Activated gamma-delta T cell (primary cell): ENCODE data around the gene SLC8A3.

Source experiments
- DNase-seq: peaks from one replicate; lab custom pipeline; 2025; lab: John Stamatoyannopoulos, UW

Gene SLC8A3

GRCh38 chr14:70064136-70064865, 124.5 kb downstream of the SLC8A3 start:
- no peak for DNase-seq

- DNase-seq: no peak
Measured at GRCh38 chr14:70061108-70061507, 127.6 kb downstream of the SLC8A3 start.

- DNase-seq: no peak
Measured at GRCh38 chr14:70059545-70059944, 129.2 kb downstream of the SLC8A3 start.

DNA sequence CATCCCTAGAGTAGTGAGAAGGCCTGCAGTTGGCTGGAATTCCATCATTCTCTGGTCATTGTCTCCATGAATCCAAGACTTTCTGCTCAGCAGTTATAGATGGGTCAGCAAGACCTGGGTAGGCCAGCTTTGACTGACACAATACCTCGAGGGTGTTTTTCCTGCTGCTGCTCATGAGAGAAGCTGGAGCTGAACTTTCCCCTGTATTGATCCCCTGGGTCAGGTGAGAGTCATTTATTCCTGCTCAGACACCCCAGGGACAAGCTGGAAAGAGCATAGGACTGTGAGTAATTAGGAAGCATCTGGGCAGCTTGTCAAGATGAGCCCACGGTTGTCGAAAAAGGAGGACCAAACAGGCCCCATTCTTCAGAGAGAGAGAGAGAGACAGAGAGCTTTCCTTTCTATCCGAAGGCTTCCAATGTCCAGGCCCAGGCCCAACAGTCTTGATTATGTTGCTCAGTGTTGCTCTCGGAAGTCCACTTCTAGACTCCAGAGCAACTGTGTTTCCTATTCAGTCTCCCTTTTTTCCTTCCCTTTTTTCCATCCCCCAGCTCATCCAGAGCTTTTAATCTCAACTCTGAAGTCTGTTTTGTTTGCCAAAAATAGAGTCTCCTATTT, 131.1 kb downstream of the SLC8A3 start:
- DNase-seq: no peak

DNA sequence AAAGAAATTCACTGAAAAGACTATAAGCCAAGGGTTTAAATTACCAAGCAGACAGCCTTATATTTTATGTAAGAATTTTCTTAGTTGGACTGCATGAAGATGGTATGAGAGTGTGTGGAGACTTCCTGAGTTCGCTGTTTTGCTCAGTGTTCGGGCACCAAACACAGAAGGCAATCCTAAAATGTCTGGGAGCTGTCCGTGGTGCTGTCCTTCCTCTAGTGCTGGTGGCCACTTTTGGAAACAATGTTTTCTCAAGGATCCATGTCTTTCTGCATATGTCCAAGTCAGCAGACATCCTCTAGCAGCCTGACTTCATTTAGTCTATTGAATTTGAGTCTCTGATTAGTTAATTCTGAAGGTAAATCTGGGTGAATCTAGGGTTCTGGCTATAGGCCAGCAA, 135.8 kb downstream of the SLC8A3 start:
- no peak for DNase-seq

DNA sequence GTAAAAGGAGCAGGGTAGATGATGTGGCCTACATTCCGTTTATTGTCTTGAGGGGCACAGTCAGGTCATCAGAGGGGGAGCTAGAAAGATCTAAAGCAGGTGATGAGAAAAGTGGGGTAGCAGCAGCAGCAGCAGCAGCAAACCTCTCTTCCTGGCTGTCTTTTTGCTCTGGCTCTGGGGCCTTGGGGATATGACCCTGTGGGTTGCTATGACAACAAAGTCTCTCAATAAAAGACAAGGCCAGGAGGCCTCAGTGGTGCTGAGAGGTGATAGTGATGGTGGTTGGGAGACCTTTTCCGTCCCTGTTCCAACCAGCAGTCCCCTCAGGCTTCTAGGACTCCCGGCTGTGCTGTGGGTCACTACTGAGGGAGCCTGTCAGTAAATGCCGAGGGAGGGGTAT, 138.6 kb downstream of the SLC8A3 start:
- DNase-seq: no peak

DNA sequence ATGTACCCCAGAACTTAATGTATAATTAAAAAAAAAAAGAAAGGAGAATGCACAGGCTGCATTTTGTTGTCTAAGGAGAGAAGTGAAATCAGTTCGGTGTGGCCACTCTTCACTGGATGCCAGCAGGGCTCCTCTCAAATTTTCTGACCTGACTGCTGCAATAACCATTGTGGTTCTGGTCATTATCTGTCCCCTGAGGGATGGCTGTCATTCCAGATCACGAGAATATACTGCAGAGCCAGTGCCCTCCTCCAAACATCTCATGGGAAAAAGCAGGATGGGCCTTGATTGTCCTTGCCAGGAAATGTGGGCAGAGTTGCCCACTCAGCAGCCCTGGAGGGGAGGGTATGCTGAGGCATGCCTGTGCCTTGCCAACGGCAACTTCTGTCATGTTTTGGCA, 139.1 kb downstream of the SLC8A3 start:
- no peak for DNase-seq

DNA sequence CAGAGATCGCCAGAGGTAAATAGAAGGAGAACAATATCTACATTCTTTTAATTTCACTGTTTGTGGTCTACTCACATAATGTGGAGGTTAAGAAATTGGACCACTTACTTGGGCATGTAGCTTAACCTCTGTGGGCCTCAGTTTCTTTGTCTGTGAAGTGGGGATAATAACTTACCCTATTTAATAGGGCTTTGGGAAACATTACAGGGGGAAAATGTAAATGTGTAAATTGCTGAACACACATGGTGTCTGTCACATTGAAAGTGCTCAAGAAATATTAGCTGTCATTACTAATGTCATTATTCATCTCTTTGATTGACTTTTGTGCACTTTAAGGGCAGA, 140.5 kb downstream of the SLC8A3 start:
- DNase-seq: no peak

DNA sequence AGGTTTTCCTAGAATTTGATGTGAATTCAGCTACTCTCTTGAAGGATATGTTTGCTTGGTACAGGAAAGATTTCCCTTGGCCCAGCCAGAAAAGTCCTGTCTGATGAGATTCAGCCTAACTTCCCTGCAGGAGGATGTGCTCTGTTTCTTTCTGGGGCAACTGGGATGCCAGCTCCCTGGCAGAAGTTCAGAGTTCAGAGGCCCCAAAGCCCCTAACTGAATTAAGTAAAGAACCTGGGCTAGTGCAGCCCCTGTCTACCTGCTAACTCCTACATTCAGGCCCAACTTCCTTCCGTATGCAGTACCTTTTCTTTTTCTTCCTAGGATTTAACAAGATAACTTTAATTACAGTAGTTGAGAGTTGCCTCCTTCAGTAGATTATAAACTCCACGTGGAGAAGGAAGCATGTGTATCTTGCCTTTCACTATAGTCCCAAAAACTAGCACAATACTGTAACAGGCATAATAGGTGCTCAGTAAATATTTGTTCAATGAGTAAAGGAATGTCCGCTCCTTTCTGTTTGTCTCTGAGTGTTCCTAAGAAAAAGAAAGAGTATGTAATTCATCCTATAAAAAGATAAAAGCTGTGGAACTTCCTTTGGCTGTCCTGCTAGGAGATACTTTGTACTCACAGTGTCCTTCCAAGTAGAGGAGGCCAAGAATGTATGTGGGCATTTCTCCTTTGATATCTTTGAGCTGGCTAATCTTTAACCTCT, 141.0 kb downstream of the SLC8A3 start:
- no peak for DNase-seq

DNA sequence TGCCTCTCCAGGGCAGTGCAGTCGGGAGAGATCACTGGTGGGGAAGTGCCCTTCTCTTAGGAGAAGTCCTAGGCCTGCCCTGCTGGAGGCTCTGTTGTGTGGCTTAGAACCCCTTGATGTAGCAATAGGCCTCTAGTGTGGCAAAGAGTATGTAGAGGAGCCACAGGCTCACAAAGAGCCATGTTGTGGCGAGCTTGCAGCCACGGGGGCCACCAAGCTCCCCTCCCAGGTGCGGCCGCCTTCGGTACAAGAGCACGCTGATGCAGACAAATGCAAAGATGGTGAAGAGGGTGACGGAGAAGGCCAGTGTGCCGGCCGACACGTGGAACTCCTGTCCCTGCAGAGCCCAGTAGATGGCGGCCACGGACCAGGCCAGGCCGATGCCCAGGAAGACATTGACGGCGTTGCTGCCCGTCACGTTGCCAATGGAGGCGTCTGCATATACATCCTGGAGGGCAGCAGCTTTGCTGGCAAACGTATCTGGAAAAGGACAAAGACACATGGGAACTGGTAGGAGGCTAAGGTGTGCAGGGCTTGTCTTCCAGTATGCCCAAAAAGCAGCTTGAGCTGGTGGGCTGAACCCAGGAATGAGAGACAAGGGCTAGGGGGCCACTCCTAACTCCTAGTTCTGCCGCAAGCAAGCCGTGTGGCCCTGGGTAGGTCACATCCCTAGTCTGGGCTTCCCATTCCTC, 142.8 kb downstream of the SLC8A3 start:
- DNase-seq: no peak

GRCh38 chr14:70045310-70045709, 143.4 kb downstream of the SLC8A3 start:
- no peak for DNase-seq

- no peak for DNase-seq
Measured at GRCh38 chr14:70043001-70043400, 145.8 kb downstream of the SLC8A3 start.

DNA sequence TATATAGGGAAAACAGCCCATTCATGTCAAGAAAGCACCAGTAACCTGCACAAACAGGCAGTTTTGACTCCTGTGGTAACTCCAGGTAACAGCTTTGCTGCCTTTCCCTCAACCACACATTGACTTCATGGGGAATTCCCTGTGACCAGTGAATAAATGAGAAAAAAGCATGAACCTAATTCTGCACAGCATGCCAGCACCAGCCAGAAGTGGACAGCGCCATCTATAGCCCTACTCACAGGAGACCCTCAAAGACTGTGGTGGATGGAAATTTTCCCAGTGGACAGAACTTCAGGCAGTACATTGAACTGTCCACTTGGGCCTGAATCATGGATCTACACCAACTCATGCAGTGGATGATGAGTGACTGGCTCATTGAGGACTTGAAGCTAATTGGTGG, 152.1 kb downstream of the SLC8A3 start:
- DNase-seq: no peak

- DNase-seq: no peak
Measured at GRCh38 chr14:70034257-70034656, 154.5 kb downstream of the SLC8A3 start.

- DNase-seq: no peak
Measured at GRCh38 chr14:70033561-70033960, 155.2 kb downstream of the SLC8A3 start.

- no peak for DNase-seq
Measured at GRCh38 chr14:70033116-70033515, 155.6 kb downstream of the SLC8A3 start.

DNA sequence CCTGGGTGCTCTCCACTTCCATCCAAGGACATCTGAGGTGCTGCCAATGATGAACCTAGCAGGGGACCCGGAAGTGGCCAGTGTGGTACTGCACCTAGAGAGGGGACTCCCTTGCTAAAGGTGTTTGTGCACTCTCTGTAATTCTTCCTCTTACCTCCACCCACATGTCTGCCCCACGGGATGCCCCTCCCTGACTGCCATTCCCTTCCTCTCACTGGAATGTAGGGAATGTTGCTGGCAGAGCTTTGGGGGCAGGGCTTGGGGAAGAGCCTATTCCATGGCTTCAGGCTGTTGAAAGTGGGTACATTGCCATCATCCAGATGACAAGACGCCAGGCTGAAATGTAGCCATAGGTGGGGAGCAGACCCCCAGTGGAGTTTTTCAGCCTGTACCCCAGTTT, 156.3 kb downstream of the SLC8A3 start:
- no peak for DNase-seq

- DNase-seq: no peak
Measured at GRCh38 chr14:70032016-70032415, 156.7 kb downstream of the SLC8A3 start.

DNA sequence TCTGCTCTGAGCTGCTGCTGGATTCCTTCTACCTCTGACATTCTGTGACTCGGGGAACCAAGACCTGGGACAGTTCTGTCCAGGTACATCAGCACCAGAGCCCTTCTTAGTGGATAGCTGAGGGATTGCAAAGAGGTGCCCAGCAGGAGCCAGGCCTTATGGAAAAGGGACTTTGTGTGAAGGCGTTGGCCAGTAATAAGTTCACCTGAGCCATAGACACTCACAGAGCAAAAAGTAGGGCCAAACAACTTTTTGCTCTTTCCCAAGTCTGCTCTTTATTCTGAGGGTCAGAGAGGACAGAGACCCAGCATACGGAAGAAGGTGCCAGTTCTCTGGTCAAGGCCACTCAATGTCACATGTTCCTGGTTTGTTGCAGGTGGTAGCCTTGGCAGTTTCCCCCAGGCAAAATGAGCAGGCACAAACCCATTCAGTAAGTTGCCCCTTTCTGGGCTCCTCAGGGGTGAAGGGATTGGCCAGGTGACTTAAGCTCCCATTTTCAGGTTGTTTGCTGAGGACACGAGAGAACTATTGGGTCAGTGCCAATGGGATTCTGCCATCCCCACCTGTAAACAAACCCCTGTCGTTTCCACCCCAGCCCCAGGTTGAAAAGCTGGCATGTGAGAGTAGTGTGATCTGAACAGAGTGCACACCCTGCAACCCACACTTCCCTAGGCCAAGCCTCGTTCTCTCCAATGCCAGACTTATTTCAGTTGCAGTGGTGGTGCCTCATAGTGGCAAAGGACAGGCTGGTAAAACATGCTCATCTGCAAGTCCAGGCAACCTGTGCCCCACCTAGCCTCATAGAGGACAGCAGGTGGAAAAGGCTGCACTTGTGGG, 159.2 kb downstream of the SLC8A3 start:
- no peak for DNase-seq

DNA sequence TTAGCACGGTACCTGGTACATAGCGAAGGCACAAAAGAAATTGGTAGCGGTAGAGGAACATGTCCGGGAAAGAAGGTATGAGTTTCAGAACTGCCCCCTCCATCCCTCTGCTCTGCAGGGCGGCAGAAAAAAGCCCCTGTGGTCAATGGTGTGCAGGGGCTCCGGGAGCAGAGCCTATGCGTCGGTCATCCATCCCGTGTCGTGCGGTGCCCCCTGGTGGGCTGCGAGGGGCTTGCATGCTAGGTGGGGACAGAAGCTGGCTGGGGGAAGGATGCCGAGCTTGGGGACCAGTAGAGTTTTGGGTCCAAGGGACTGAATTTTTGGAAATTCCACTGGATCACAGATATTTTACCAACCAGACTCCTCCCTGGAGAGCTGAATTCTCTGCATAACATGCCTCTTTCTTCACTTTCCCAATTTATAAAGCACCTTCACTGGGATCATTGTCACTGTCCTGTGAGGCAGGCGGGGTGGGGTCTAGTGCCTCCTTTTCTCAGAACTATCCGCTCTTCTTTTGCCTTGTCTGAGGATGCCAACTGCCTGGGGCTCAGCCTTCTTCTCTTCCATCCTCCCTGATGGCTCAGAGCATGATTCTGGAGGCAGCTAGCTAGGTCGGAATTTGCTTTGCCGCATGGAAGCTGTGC, 160.8 kb downstream of the SLC8A3 start:
- peak; percentile 14 for DNase-seq

- no peak for DNase-seq
Measured at GRCh38 chr14:70023871-70024270, 164.9 kb downstream of the SLC8A3 start.
